HepG2 (cell line): ENCODE data around the gene CCDC154. TPM values are rescaled to one million over a fixed set of nuclear protein-coding genes. Genes with fewer than 3 reads are reported as not detected.

Experiments used
- ATAC-seq: fragments of 200-7000 bp; cut with Tn5 transposase; 3 replicates; pipeline ENCODE4 v1.9.1; 2020; ENCODE audit warnings: mild to moderate bottlenecking, moderate library complexity
- BruUV-seq: library from RNA; stranded (reverse); fragments of 400-500 nt; replicated peaks from 2 replicates; lab custom pipeline; 2021; lab: Mats Ljungman, UMichigan
- CTCF ChIA-PET: fragments of 300-600 bp; formaldehyde crosslinking; extraction: SDS; loops from one replicate; lab custom pipeline; 2021; ENCODE audit warnings: low total read pairs, inconsistent platforms, low intra/inter-chr PET ratio; lab: Yijun Ruan, JAX
- POLR2A ChIA-PET: fragments of 350-600 bp; sonication (Branson Sonifier 250); formaldehyde crosslinking; loops from one replicate; lab custom pipeline; 2020; ENCODE audit warnings: antibody characterized with exemption, inconsistent platforms; lab: Yijun Ruan, JAX
- DNase-seq: peaks from one replicate; pipeline ENCODE4 v3.0.0-alpha.2; 2015; ENCODE audit warnings: low spot score
- FAIRE-seq: peaks from 3 replicates; lab custom pipeline; 2011; peaks lifted over from hg19 to GRCh38; lab: Jason Lieb, UNC
- H2AFZ ChIP-seq: one replicate; pipeline ENCODE4 v1.6.1; 2011; ENCODE audit warnings: low read length, inconsistent platforms
- H3K27ac ChIP-seq: fragments of 300-600 bp; 3 replicates; pipeline ENCODE4 v1.8.0; 2011; ENCODE audit warnings: mixed run types, mild to moderate bottlenecking, mixed read lengths, low read length, inconsistent platforms; ENCODE audit not compliant: insufficient read depth; ENCODE audit errors: extremely low read length
- H3K27me3 ChIP-seq, 2 experiments: fragments of 200-600 bp in 1 of 2; 2 replicates in 1 of 2; 3 replicates in 1 of 2; pipeline versions ENCODE4 v1.6.0 to v1.8.0; 2011; ENCODE audit warnings: low read length in 2 of 2, mild to moderate bottlenecking in 2 of 2, moderate library complexity in 2 of 2, inconsistent platforms in 1 of 2; ENCODE audit not compliant: insufficient read depth in 2 of 2, control insufficient read depth in 1 of 2
- H3K36me3 ChIP-seq, 2 experiments: fragments of 200-600 bp in 1 of 2; replicated peaks in 1 of 2; 2 replicates in 1 of 2; 3 replicates in 1 of 2; pipeline versions ENCODE4 v1.5.1 to v1.8.0; 2011; ENCODE audit warnings: low read length in 2 of 2, inconsistent platforms in 1 of 2; ENCODE audit not compliant: insufficient read depth in 2 of 2, control insufficient read depth in 1 of 2
- H3K4me1 ChIP-seq: 2 replicates; pipeline ENCODE4 v1.5.1; 2012; ENCODE audit warnings: low read length, inconsistent platforms; ENCODE audit not compliant: insufficient read depth
- H3K4me2 ChIP-seq: 2 replicates; pipeline ENCODE4 v1.6.0; 2011; ENCODE audit warnings: low read depth, low read length, inconsistent platforms
- H3K4me3 ChIP-seq, 3 experiments: fragments of 200-600 bp in 1 of 3; sonication (generic), shearing (Covaris generic) in 1 of 3; replicated peaks in 1 of 3; 2 replicates each; pipeline ENCODE4 v1.5.1; 2011 to 2016; ENCODE audit warnings: low read length in 3 of 3, inconsistent platforms in 2 of 3, low read depth in 2 of 3, mild to moderate bottlenecking in 2 of 3, control low read depth in 1 of 3, mixed read lengths in 1 of 3; ENCODE audit not compliant: insufficient read depth in 1 of 3
- H3K79me2 ChIP-seq: one replicate; pipeline ENCODE4 v1.6.1; 2011; ENCODE audit warnings: low read length, inconsistent platforms; ENCODE audit not compliant: insufficient read depth
- H3K9ac ChIP-seq: 2 replicates; pipeline ENCODE4 v1.6.0; 2011; ENCODE audit warnings: mild to moderate bottlenecking, low read depth, low read length, inconsistent platforms; ENCODE audit not compliant: insufficient read depth
- H3K9me3 ChIP-seq: 2 replicates; pipeline ENCODE4 v1.5.1; 2012; ENCODE audit warnings: mild to moderate bottlenecking, low read length
- H4K20me1 ChIP-seq: 2 replicates; pipeline ENCODE4 v1.6.0; 2011; ENCODE audit warnings: inconsistent platforms, mild to moderate bottlenecking, low read length, moderate library complexity; ENCODE audit not compliant: insufficient read depth
- CBX1 ChIP-seq: IDR thresholded peaks from one replicate; pipeline ENCODE4 v1.6.1; 2016; ENCODE audit warnings: antibody characterized with exemption, low read depth
- FOSL1 ChIP-seq: sonication (generic); formaldehyde crosslinking; IDR thresholded peaks from 2 replicates; pipeline ENCODE4 v1.9.0; 2021; ENCODE audit warnings: missing genetic modification reagents, borderline replicate concordance
- ZFP90 ChIP-seq: sonication (generic); formaldehyde crosslinking; IDR thresholded peaks from 2 replicates; pipeline ENCODE4 v1.8.0; 2022; ENCODE audit warnings: missing genetic modification reagents, mild to moderate bottlenecking, inconsistent platforms, borderline replicate concordance
- ZKSCAN8 ChIP-seq: IDR thresholded peaks from 2 replicates; pipeline ENCODE4 v1.6.1; 2016; ENCODE audit warnings: borderline replicate concordance, missing genetic modification reagents, missing compliant biosample characterization
- ZNF564 ChIP-seq: sonication (generic); formaldehyde crosslinking; IDR thresholded peaks from 2 replicates; pipeline ENCODE4 v1.8.1; 2023; ENCODE audit warnings: mild to moderate bottlenecking, missing genetic modification reagents
- ZNF775 ChIP-seq: sonication (generic); formaldehyde crosslinking; IDR thresholded peaks from 2 replicates; pipeline ENCODE4 v1.4.0; 2020; ENCODE audit warnings: missing genetic modification reagents, mild to moderate bottlenecking, moderate library complexity, borderline replicate concordance
- WGBS: methylation state at CpG from one replicate; pipeline ENCODE4 v1.1.6; 2017; ENCODE audit warnings: low lambda C conversion rate; 5-methylcytosine and 5-hydroxymethylcytosine counted together
- in situ Hi-C: cut with HindIII; loops from 2 replicates; pipeline ENCODE4 v1.10.0; 2017; ENCODE audit warnings: low pct_unique_long_range_greater_than_20kb; ENCODE audit not compliant: extremely low pct_ligation_motif_present
- intact Hi-C: fragments of 100-400 bp; cut with micrococcal nuclease; formaldehyde crosslinking; loops from one replicate; pipeline ENCODE4 v1.10.0; 2022; ENCODE audit not compliant: unreplicated experiment
- polyA plus RNA-seq, 8 experiments: library from polyadenylated mRNA; depleted of rRNA in 3 of 8; stranded (reverse) in 7 of 8; unstranded in 1 of 8; fragments of >200 nt; fragmentation: Illumina TruSeq in 4 of 8; extraction: Trizol in 4 of 8; gene quantifications; 2 replicates each; pipeline versions ENCODE4 v1.2.1 to v1.2.3, GENCODE V29; 2011 to 2016; ENCODE audit warnings: low read depth in 4 of 8, missing spikeins in 1 of 8, mixed read lengths in 1 of 8; ENCODE audit not compliant: insufficient read depth in 1 of 8
- total RNA-seq, 5 experiments: library from RNA; depleted of rRNA; stranded (reverse); fragments of >200 nt; fragmentation: Illumina TruSeq; extraction: Trizol; gene quantifications; 2 replicates each; pipeline ENCODE4 v1.2.3, GENCODE V29; 2016; ENCODE audit warnings: low read depth in 1 of 5
- TF ChIP-seq, protein P1 (sequence below): IDR thresholded peaks from 2 replicates; pipeline ENCODE4 v1.6.1; 2016; ENCODE audit warnings: missing biosample characterization, missing genetic modification reagents, low read depth
- TF ChIP-seq, protein P2 (sequence below): sonication (generic); formaldehyde crosslinking; IDR thresholded peaks from 2 replicates; pipeline ENCODE4 v1.8.0; 2022; ENCODE audit warnings: mild to moderate bottlenecking, missing genetic modification reagents, borderline replicate concordance
- TF ChIP-seq, protein P3 (sequence below), 2 experiments: fragments of 450-650 bp in 1 of 2; sonication (generic) in 1 of 2; formaldehyde crosslinking; IDR thresholded peaks; 2 replicates each; pipeline versions ENCODE4 v1.5.0 to v1.8.0; 2020 to 2022; ENCODE audit warnings: mild to moderate bottlenecking in 1 of 2, missing genetic modification reagents in 1 of 2

The CCDC154 gene
- total and polyA plus RNA-seq, 2 of the 13 experiments (the other 11 are each of a cell fraction or from before 2014, with no cell fraction given): 0.92 to 1.5 TPM

DNA sequence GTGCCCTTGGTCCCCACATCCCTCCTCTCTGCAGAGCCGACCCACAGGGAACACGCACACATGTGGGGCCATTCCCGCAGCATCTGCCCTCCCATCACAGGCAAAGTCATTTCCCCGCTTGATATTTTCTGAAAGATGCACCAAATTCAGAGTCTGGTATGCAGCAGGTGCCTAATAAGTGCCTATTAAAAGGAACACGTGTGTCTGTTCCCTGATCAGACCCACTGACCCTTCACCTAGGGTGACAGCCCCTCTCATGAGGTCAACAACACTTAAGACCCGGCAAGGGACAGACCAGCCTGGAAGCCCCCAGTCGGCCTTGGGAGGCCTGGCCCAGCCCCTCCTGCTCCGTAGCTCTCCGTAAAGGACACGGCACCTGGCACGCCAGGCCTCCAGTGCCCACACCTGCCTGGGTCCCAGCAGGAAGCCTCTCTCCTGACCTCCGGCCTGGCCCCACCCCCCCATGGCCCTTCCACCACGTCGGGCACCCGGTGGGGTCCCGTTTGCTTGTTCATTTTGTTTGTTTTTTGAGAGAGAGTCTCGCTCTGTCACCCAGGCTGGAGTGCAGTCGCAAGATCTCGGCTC lies 49.9 kb downstream of the CCDC154 start:
- no peaks in the 10 kb centered on the region for H4K20me1 ChIP-seq
- H3K79me2 ChIP-seq: no peaks in the 10 kb centered on the region
- no peak overlapping the region for H3K27ac ChIP-seq
- POLR2A ChIA-PET: no interaction called here
- intact Hi-C loops (no loop called here), in situ Hi-C loops (no loop called here)
- no peak for DNase-seq
- peaks cover 4% of the 10 kb centered on the region in 2 experiments; a peak in 3 of 5 replicates for H3K36me3 ChIP-seq
- CTCF ChIA-PET: no interaction called here
- BruUV-seq: no TSS peak
- H3K9ac ChIP-seq: no peak overlapping the region
- H3K4me3 ChIP-seq: no peak overlapping the region
- H3K9me3 ChIP-seq: no peaks in the 10 kb centered on the region
- TF ChIP-seq ZKSCAN8 (0 out of 2 replicates have a peak, but pooled peaks have one; percentile 70), ZFP90 (no peak), CBX1 (no peak), FOSL1 (no peak), ZNF564 (CRISPR knock-in tag) (no peak), ZNF775 (CRISPR knock-in tag) (no peak)
- TF ChIP-seq, protein P1, sequence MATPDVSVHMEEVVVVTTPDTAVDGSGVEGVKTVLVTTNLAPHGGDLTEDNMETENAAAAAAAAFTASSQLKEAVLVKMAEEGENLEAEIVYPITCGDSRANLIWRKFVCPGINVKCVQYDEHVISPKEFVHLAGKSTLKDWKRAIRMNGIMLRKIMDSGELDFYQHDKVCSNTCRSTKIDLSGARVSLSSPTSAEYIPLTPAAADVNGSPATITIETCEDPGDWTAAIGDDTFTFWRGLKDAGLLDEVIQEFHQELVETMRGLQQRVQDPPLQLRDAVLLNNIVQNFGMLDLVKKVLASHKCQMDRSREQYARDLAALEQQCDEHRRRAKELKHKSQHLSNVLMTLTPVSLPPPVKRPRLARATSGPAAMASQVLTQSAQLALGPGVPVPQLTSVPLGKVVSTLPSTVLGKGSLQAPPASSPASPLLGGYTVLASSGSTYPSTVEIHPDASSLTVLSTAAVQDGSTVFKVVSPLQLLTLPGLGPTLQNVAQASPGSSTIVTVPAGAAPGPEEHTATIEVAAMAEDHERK: no peak
- TF ChIP-seq, protein P2, sequence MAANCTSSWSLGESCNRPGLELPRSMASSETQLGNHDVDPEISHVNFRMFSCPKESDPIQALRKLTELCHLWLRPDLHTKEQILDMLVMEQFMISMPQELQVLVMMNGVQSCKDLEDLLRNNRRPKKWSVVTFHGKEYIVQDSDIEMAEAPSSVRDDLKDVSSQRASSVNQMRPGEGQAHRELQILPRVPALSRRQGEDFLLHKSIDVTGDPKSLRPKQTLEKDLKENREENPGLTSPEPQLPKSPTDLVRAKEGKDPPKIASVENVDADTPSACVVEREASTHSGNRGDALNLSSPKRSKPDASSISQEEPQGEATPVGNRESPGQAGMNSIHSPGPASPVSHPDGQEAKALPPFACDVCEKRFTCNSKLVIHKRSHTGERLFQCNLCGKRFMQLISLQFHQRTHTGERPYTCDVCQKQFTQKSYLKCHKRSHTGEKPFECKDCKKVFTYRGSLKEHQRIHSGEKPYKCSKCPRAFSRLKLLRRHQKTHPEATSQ (CRISPR knock-in tag): no peak
- TF ChIP-seq, protein P3, sequence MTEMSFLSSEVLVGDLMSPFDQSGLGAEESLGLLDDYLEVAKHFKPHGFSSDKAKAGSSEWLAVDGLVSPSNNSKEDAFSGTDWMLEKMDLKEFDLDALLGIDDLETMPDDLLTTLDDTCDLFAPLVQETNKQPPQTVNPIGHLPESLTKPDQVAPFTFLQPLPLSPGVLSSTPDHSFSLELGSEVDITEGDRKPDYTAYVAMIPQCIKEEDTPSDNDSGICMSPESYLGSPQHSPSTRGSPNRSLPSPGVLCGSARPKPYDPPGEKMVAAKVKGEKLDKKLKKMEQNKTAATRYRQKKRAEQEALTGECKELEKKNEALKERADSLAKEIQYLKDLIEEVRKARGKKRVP (CRISPR knock-in tag; IDR thresholded peaks at IDR 0.05): no peak
- no peak overlapping the region for H2AFZ ChIP-seq
- 93% methylated on average over 14 of the region's 19 CpGs for WGBS
- no peak for ATAC-seq
- no peak overlapping the region for H3K4me2 ChIP-seq
- no peaks in the 10 kb centered on the region for H3K4me1 ChIP-seq
- H3K27me3 ChIP-seq: no peaks in the 10 kb centered on the region
- no peak for FAIRE-seq
